ENCODE measurements around the gene COG2. TPM values are rescaled to one million over a fixed set of nuclear protein-coding genes. Genes with fewer than 3 reads are reported as not detected.

Gene COG2
- total and polyA plus RNA-seq, 7 experiments from 2014 or later, result 21.6 to 47.5 (median 35.3) TPM

GRCh38 chr1:230679192-230679591 lies 36.9 kb downstream of the COG2 start:
- ChIA-PET POLR2A (no interaction called here), CTCF (interaction anchor here (0.6 kb wide), 1 partner anchor 742 kb away, joined by 4 read pairs; no protein-coding TSS in a partner anchor)
- Histone ChIP-seq H3K9me3 (ENCODE audit: control insufficient read depth in 2 of 3, low read length in 3 of 3) (no peaks in the 10 kb centered on the region), H3K36me3 (ENCODE audit: control insufficient read depth in 2 of 3, insufficient read depth in 3 of 3, low read length in 3 of 3) (peaks cover 11 to 87% (median 13%) of the 10 kb centered on the region in 3 experiments), H3K4me3 (ENCODE audit: low read length) (no peak overlapping the region), H3K27me3 (ENCODE audit: control insufficient read depth in 2 of 2, insufficient read depth in 2 of 2, low read length in 2 of 2) (no peaks in the 10 kb centered on the region), H3K27ac (ENCODE audit: low read depth, low read length) (no peak overlapping the region), H3K4me1 (ENCODE audit: control insufficient read depth in 2 of 2, insufficient read depth in 2 of 2, low read length in 2 of 2) (no peaks in the 10 kb centered on the region)
- no peak overlapping the region for H3K4me3 Mint-ChIP-seq
- intact Hi-C loops (cut with micrococcal nuclease), result no loop called here
- ATAC-seq (no peak), DNase-seq (no peak)
- H3K4me1 Mint-ChIP-seq, result peaks cover 0 to 6% (median 0%) of the 10 kb centered on the region in 7 donors
- H3K9me3 Mint-ChIP-seq, result no peaks in the 10 kb centered on the region
- no peaks in the 10 kb centered on the region for H3K27me3 Mint-ChIP-seq
- H3K27ac Mint-ChIP-seq, result peak overlapping the region in 2 of 9 donors; percentile 7 to 23
- H3K36me3 Mint-ChIP-seq, result peaks cover 23 to 51% (median 30%) of the 10 kb centered on the region in 5 donors

- Histone ChIP-seq H3K4me1 (ENCODE audit: control insufficient read depth in 2 of 2, insufficient read depth in 2 of 2, low read length in 2 of 2) (no peaks in the 10 kb centered on the region), H3K36me3 (ENCODE audit: control insufficient read depth in 2 of 3, insufficient read depth in 3 of 3, low read length in 3 of 3) (peaks cover 13 to 87% (median 17%) of the 10 kb centered on the region in 3 experiments), H3K27me3 (ENCODE audit: control insufficient read depth in 2 of 2, insufficient read depth in 2 of 2, low read length in 2 of 2) (no peaks in the 10 kb centered on the region), H3K27ac (ENCODE audit: low read depth, low read length) (no peak overlapping the region), H3K4me3 (ENCODE audit: low read length) (no peak overlapping the region), H3K9me3 (ENCODE audit: control insufficient read depth in 2 of 3, low read length in 3 of 3) (no peaks in the 10 kb centered on the region)
- H3K27me3 Mint-ChIP-seq, result no peaks in the 10 kb centered on the region
- ATAC-seq (no peak), DNase-seq (no peak)
- POLR2A ChIA-PET, result no interaction called here
- intact Hi-C loops (cut with micrococcal nuclease), result no loop called here
- H3K36me3 Mint-ChIP-seq, result peaks cover 23 to 51% (median 30%) of the 10 kb centered on the region in 5 donors
- CTCF ChIA-PET, result no interaction called here
- peaks cover 0 to 6% (median 0%) of the 10 kb centered on the region in 7 donors for H3K4me1 Mint-ChIP-seq
- no peak overlapping the region for H3K4me3 Mint-ChIP-seq
- no peak overlapping the region for H3K27ac Mint-ChIP-seq
- no peaks in the 10 kb centered on the region for H3K9me3 Mint-ChIP-seq
Observed at GRCh38 chr1:230679825-230680224, 37.5 kb downstream of the COG2 start.

- H3K36me3 Mint-ChIP-seq, result peaks cover 23 to 54% (median 30%) of the 10 kb centered on the region in 5 donors
- H3K36me3 ChIP-seq (ENCODE audit: control insufficient read depth in 2 of 3, insufficient read depth in 3 of 3, low read length in 3 of 3), result peaks cover 13 to 90% (median 22%) of the 10 kb centered on the region in 3 experiments
Observed at GRCh38 chr1:230680300-230681025, 38.2 kb downstream of the COG2 start.

GRCh38 chr1:230681599-230681998 lies 39.3 kb downstream of the COG2 start:
- Mint-ChIP-seq H3K27ac (peak overlapping the region in 1 of 9 donors; percentile 38), H3K36me3 (peaks cover 17 to 51% (median 20%) of the 10 kb centered on the region in 5 donors), H3K4me1 (peaks cover 0 to 6% (median 0%) of the 10 kb centered on the region in 7 donors), H3K27me3 (no peaks in the 10 kb centered on the region), H3K4me3 (no peak overlapping the region), H3K9me3 (no peaks in the 10 kb centered on the region)
- Histone ChIP-seq H3K36me3 (ENCODE audit: control insufficient read depth in 2 of 3, insufficient read depth in 3 of 3, low read length in 3 of 3) (peaks cover 13 to 91% (median 22%) of the 10 kb centered on the region in 3 experiments), H3K4me1 (ENCODE audit: control insufficient read depth in 2 of 2, insufficient read depth in 2 of 2, low read length in 2 of 2) (no peaks in the 10 kb centered on the region), H3K4me3 (ENCODE audit: low read length) (no peak overlapping the region), H3K9me3 (ENCODE audit: control insufficient read depth in 2 of 3, low read length in 3 of 3) (no peaks in the 10 kb centered on the region), H3K27ac (ENCODE audit: low read depth, low read length) (no peak overlapping the region), H3K27me3 (ENCODE audit: control insufficient read depth in 2 of 2, insufficient read depth in 2 of 2, low read length in 2 of 2) (no peaks in the 10 kb centered on the region)
- intact Hi-C loops (cut with micrococcal nuclease), result no loop called here
- CTCF ChIA-PET, result interaction anchor here (0.6 kb wide), 1 partner anchor 39 kb away, joined by 3 read pairs; no protein-coding TSS in a partner anchor
- ATAC-seq (no peak), DNase-seq (no peak)
- POLR2A ChIA-PET, result no interaction called here

More at GRCh38 chr1:230680300-230681025, 38.2 kb downstream of the COG2 start:
- Histone ChIP-seq H3K9me3 (ENCODE audit: control insufficient read depth in 2 of 3, low read length in 3 of 3) (no peaks in the 10 kb centered on the region), H3K27me3 (ENCODE audit: control insufficient read depth in 2 of 2, insufficient read depth in 2 of 2, low read length in 2 of 2) (no peaks in the 10 kb centered on the region), H3K27ac (ENCODE audit: low read depth, low read length) (no peak overlapping the region), H3K4me3 (ENCODE audit: low read length) (no peak overlapping the region), H3K4me1 (ENCODE audit: control insufficient read depth in 2 of 2, insufficient read depth in 2 of 2, low read length in 2 of 2) (no peaks in the 10 kb centered on the region)
- DNase-seq, result no peak
- H3K27me3 Mint-ChIP-seq, result no peaks in the 10 kb centered on the region
- CTCF ChIA-PET, result no interaction called here
- peaks cover 0 to 6% (median 0%) of the 10 kb centered on the region in 7 donors for H3K4me1 Mint-ChIP-seq
- peak overlapping the region in 3 of 9 donors; percentile 14 to 67 (median 44) for H3K27ac Mint-ChIP-seq
- no peak overlapping the region for H3K4me3 Mint-ChIP-seq
- no peaks in the 10 kb centered on the region for H3K9me3 Mint-ChIP-seq
- ATAC-seq, result no peak
- intact Hi-C loops (cut with micrococcal nuclease), result no loop called here
- POLR2A ChIA-PET, result no interaction called here

- no peaks in the 10 kb centered on the region for H3K27me3 Mint-ChIP-seq
- ChIA-PET POLR2A (no interaction called here), CTCF (interaction anchor here (0.6 kb wide), 2 partner anchors 39 to 1162 kb away, joined by 3 read pairs; no protein-coding TSS in a partner anchor)
- Histone ChIP-seq H3K36me3 (ENCODE audit: control insufficient read depth in 2 of 3, insufficient read depth in 3 of 3, low read length in 3 of 3) (peaks cover 20 to 97% (median 22%) of the 10 kb centered on the region in 3 experiments), H3K9me3 (ENCODE audit: control insufficient read depth in 2 of 3, low read length in 3 of 3) (no peaks in the 10 kb centered on the region), H3K27ac (ENCODE audit: low read depth, low read length) (no peak overlapping the region), H3K27me3 (ENCODE audit: control insufficient read depth in 2 of 2, insufficient read depth in 2 of 2, low read length in 2 of 2) (no peaks in the 10 kb centered on the region), H3K4me3 (ENCODE audit: low read length) (no peak overlapping the region), H3K4me1 (ENCODE audit: control insufficient read depth in 2 of 2, insufficient read depth in 2 of 2, low read length in 2 of 2) (no peaks in the 10 kb centered on the region)
- H3K9me3 Mint-ChIP-seq, result no peaks in the 10 kb centered on the region
- intact Hi-C loops (cut with micrococcal nuclease), result no loop called here
- no peak overlapping the region for H3K4me3 Mint-ChIP-seq
- no peak for ATAC-seq
- peaks cover 0 to 6% (median 0%) of the 10 kb centered on the region in 7 donors for H3K4me1 Mint-ChIP-seq
- peak overlapping the region in 3 of 9 donors; percentile 28 to 80 (median 41) for H3K27ac Mint-ChIP-seq
- peaks cover 16 to 53% (median 23%) of the 10 kb centered on the region in 5 donors for H3K36me3 Mint-ChIP-seq
- no peak for DNase-seq
Observed at GRCh38 chr1:230682274-230682673, 40.0 kb downstream of the COG2 start.

- intact Hi-C loops (cut with micrococcal nuclease), result no loop called here
- no peaks in the 10 kb centered on the region for H3K9me3 Mint-ChIP-seq
- POLR2A ChIA-PET, result no interaction called here
- no peak overlapping the region for H3K27ac Mint-ChIP-seq
- Histone ChIP-seq H3K27ac (ENCODE audit: low read depth, low read length) (no peak overlapping the region), H3K4me3 (ENCODE audit: low read length) (no peak overlapping the region), H3K27me3 (ENCODE audit: control insufficient read depth in 2 of 2, insufficient read depth in 2 of 2, low read length in 2 of 2) (no peaks in the 10 kb centered on the region), H3K4me1 (ENCODE audit: control insufficient read depth in 2 of 2, insufficient read depth in 2 of 2, low read length in 2 of 2) (no peaks in the 10 kb centered on the region), H3K36me3 (ENCODE audit: control insufficient read depth in 2 of 3, insufficient read depth in 3 of 3, low read length in 3 of 3) (peaks cover 22 to 96% (median 28%) of the 10 kb centered on the region in 3 experiments), H3K9me3 (ENCODE audit: control insufficient read depth in 2 of 3, low read length in 3 of 3) (no peaks in the 10 kb centered on the region)
- H3K4me3 Mint-ChIP-seq, result no peak overlapping the region
- no peaks in the 10 kb centered on the region for H3K27me3 Mint-ChIP-seq
- CTCF ChIA-PET, result interaction anchor here (0.6 kb wide), 1 partner anchor 1162 kb away, joined by 3 read pairs; no protein-coding TSS in a partner anchor
- DNase-seq (no peak), ATAC-seq (no peak)
- H3K36me3 Mint-ChIP-seq, result peaks cover 16 to 58% (median 23%) of the 10 kb centered on the region in 5 donors
- peaks cover 0 to 6% (median 0%) of the 10 kb centered on the region in 7 donors for H3K4me1 Mint-ChIP-seq
Observed at GRCh38 chr1:230682882-230683610, 40.8 kb downstream of the COG2 start.
